ENCODE measurements around the gene UPB1.

UPB1 gene

GRCh38 chr22:24495365-24495675 lies 188 bp downstream of the UPB1 start:
- Histone ChIP-seq H3K4me1 (ENCODE audit: insufficient read depth, low read length, poor library complexity, severe bottlenecking) (peaks cover 31% of the 10 kb centered on the region), H3K27me3 (ENCODE audit: insufficient read depth, low read length, poor library complexity, severe bottlenecking) (no peaks in the 10 kb centered on the region), H3K79me2 (ENCODE audit: insufficient read depth, low read length) (no peaks in the 10 kb centered on the region), H3K36me3 (ENCODE audit: insufficient read depth, low read length) (no peaks in the 10 kb centered on the region), H3K4me2 (ENCODE audit: low read depth, low read length, poor library complexity, severe bottlenecking) (no peak overlapping the region), H3F3A (ENCODE audit: low read depth) (no peaks in the 10 kb centered on the region), H3K9me2 (replicated peaks; ENCODE audit: low read depth, low read length) (no peaks in the 10 kb centered on the region), H3K9ac (ENCODE audit: low read depth, low read length, poor library complexity, severe bottlenecking) (no peak overlapping the region), H4K20me1 (ENCODE audit: insufficient read depth, low read length, poor library complexity, severe bottlenecking) (no peaks in the 10 kb centered on the region), H2AFZ (ENCODE audit: low read length) (no peak overlapping the region), H3K4me3 (ENCODE audit: low read length, poor library complexity, severe bottlenecking) (no peak overlapping the region), H3K9me3 (ENCODE audit: insufficient read depth, low read depth, low read length) (no peaks in the 10 kb centered on the region)
- TF ChIP-seq EZH2phosphoT487 (IDR thresholded peaks at IDR 0.05; ENCODE audit: borderline replicate concordance) = no peak
- no peak for TF ChIP-seq CTCF (conservative IDR thresholded peaks at IDR 0.05; ENCODE audit: low read length)

GRCh38 chr22:24496234-24496633 lies 1.1 kb downstream of the UPB1 start:
- Histone ChIP-seq H3K27me3 (ENCODE audit: insufficient read depth, low read length, poor library complexity, severe bottlenecking) (no peaks in the 10 kb centered on the region), H3K9me2 (replicated peaks; ENCODE audit: low read depth, low read length) (no peaks in the 10 kb centered on the region), H4K20me1 (ENCODE audit: insufficient read depth, low read length, poor library complexity, severe bottlenecking) (no peaks in the 10 kb centered on the region)

GRCh38 chr22:24496661-24497060 lies 1.5 kb downstream of the UPB1 start:
- no peak for TF ChIP-seq CTCF (conservative IDR thresholded peaks at IDR 0.05; ENCODE audit: low read length)
- H3F3A ChIP-seq (ENCODE audit: low read depth) = no peaks in the 10 kb centered on the region
- H3K4me2 ChIP-seq (ENCODE audit: low read depth, low read length, poor library complexity, severe bottlenecking) = no peak overlapping the region

More at GRCh38 chr22:24496234-24496633, 1.1 kb downstream of the UPB1 start:
- TF ChIP-seq EZH2phosphoT487 (IDR thresholded peaks at IDR 0.05; ENCODE audit: borderline replicate concordance) (no peak), CTCF (conservative IDR thresholded peaks at IDR 0.05; ENCODE audit: low read length) (no peak)
- H3F3A ChIP-seq (ENCODE audit: low read depth) = no peaks in the 10 kb centered on the region
- no peak overlapping the region for H2AFZ ChIP-seq (ENCODE audit: low read length)
- H3K4me2 ChIP-seq (ENCODE audit: low read depth, low read length, poor library complexity, severe bottlenecking) = no peak overlapping the region
- H3K4me1 ChIP-seq (ENCODE audit: insufficient read depth, low read length, poor library complexity, severe bottlenecking) = peaks cover 31% of the 10 kb centered on the region
- no peaks in the 10 kb centered on the region for H3K79me2 ChIP-seq (ENCODE audit: insufficient read depth, low read length)
- no peak overlapping the region for H3K9ac ChIP-seq (ENCODE audit: low read depth, low read length, poor library complexity, severe bottlenecking)
- H3K4me3 ChIP-seq (ENCODE audit: low read length, poor library complexity, severe bottlenecking) = no peak overlapping the region
- no peaks in the 10 kb centered on the region for H3K36me3 ChIP-seq (ENCODE audit: insufficient read depth, low read length)
- no peaks in the 10 kb centered on the region for H3K9me3 ChIP-seq (ENCODE audit: insufficient read depth, low read depth, low read length)

More at GRCh38 chr22:24496661-24497060, 1.5 kb downstream of the UPB1 start:
- H3K9me3 ChIP-seq (ENCODE audit: insufficient read depth, low read depth, low read length) = no peaks in the 10 kb centered on the region
- no peaks in the 10 kb centered on the region for H3K9me2 ChIP-seq (replicated peaks; ENCODE audit: low read depth, low read length)
- H3K79me2 ChIP-seq (ENCODE audit: insufficient read depth, low read length) = no peaks in the 10 kb centered on the region
- H3K27me3 ChIP-seq (ENCODE audit: insufficient read depth, low read length, poor library complexity, severe bottlenecking) = no peaks in the 10 kb centered on the region
- H2AFZ ChIP-seq (ENCODE audit: low read length) = no peak overlapping the region
- H4K20me1 ChIP-seq (ENCODE audit: insufficient read depth, low read length, poor library complexity, severe bottlenecking) = no peaks in the 10 kb centered on the region
- H3K9ac ChIP-seq (ENCODE audit: low read depth, low read length, poor library complexity, severe bottlenecking) = no peak overlapping the region
- no peaks in the 10 kb centered on the region for H3K36me3 ChIP-seq (ENCODE audit: insufficient read depth, low read length)
- no peak overlapping the region for H3K4me3 ChIP-seq (ENCODE audit: low read length, poor library complexity, severe bottlenecking)
- H3K4me1 ChIP-seq (ENCODE audit: insufficient read depth, low read length, poor library complexity, severe bottlenecking) = peaks cover 31% of the 10 kb centered on the region
